NCI-H2029 treated with DMSO at 0.1 percent for 48 hours (cell line): ENCODE results near the gene ABCA3.
A peak's percentile ranks its signal among the peaks of the same experiment; 100 is the strongest.
"Not testable (repeated sequence)": the region's sequence is repeated elsewhere in the genome, so short reads cannot be mapped to it uniquely, and the experiment has no call there.

Experiments
- DNase-seq: peaks from one replicate; lab custom pipeline; 2025; lab: John Stamatoyannopoulos, UW

The ABCA3 gene

GRCh38 chr16:2278956-2279800, 61.4 kb downstream of the ABCA3 start:
- no peak for DNase-seq

- no peak for DNase-seq
Measured at GRCh38 chr16:2278272-2278608, 62.3 kb downstream of the ABCA3 start.

- no peak for DNase-seq
Measured at GRCh38 chr16:2277466-2278271, 62.9 kb downstream of the ABCA3 start.

- DNase-seq: no peak
Measured at GRCh38 chr16:2276368-2277195, 63.9 kb downstream of the ABCA3 start.

GRCh38 chr16:2275476-2276367, 64.8 kb downstream of the ABCA3 start:
- no peak for DNase-seq

- DNase-seq: no peak
Measured at GRCh38 chr16:2273931-2274330, 66.6 kb downstream of the ABCA3 start.

- no peak for DNase-seq
Measured at GRCh38 chr16:2273484-2273883, 67.0 kb downstream of the ABCA3 start.

GRCh38 chr16:2271848-2272461, 68.6 kb downstream of the ABCA3 start:
- DNase-seq: no peak

- no peak for DNase-seq
Measured at GRCh38 chr16:2270588-2271470, 69.7 kb downstream of the ABCA3 start.

GRCh38 chr16:2270070-2270462, 70.5 kb downstream of the ABCA3 start:
- DNase-seq: no peak

GRCh38 chr16:2267913-2268666, 72.4 kb downstream of the ABCA3 start, which contains the start of gene RNPS1:
TSS of gene RNPS1 (minus strand) at chr16:2268126. CDS start at chr16:2264643, 3,483 bp downstream.
- peak; percentile 57 for DNase-seq

GRCh38 chr16:2267505-2267912, 73.0 kb downstream of the ABCA3 start:
- not testable (repeated sequence) for DNase-seq

- not testable (repeated sequence) for DNase-seq
Measured at GRCh38 chr16:2266887-2267286, 73.6 kb downstream of the ABCA3 start.

GRCh38 chr16:2263026-2263425, 77.5 kb downstream of the ABCA3 start:
- not testable (repeated sequence) for DNase-seq

GRCh38 chr16:2260250-2260649, 80.3 kb downstream of the ABCA3 start:
- no peak for DNase-seq

GRCh38 chr16:2258530-2258929, 82.0 kb downstream of the ABCA3 start:
- not testable (repeated sequence) for DNase-seq

GRCh38 chr16:2257726-2258125, 82.8 kb downstream of the ABCA3 start:
- DNase-seq: no peak

GRCh38 chr16:2256531-2257140, 83.9 kb downstream of the ABCA3 start:
- no peak for DNase-seq
